HG02571 (cell line): Measurements from ENCODE around the gene PTTG1IP.
"Not testable (repeated sequence)": the region's sequence is repeated elsewhere in the genome, so short reads cannot be mapped to it uniquely, and the experiment has no call there.

ENCODE experiments used
- ATAC-seq: cut with Tn5 transposase; IDR thresholded peaks from one replicate; pipeline ENCODE4 v1.9.1; 2021; ENCODE audit warnings: mild to moderate bottlenecking, moderate library complexity; ENCODE audit not compliant: unreplicated experiment

The PTTG1IP gene

GRCh38 chr21:44846224-44846484 is 27.3 kb downstream of the PTTG1IP start:
- ATAC-seq, result no peak

GRCh38 chr21:44845418-44846223 is 27.9 kb downstream of the PTTG1IP start:
- no peak for ATAC-seq

- no peak for ATAC-seq
Measured at GRCh38 chr21:44844256-44844655, 29.2 kb downstream of the PTTG1IP start.

- no peak for ATAC-seq
Measured at GRCh38 chr21:44842721-44843445, 30.6 kb downstream of the PTTG1IP start.

GRCh38 chr21:44842087-44842486 is 31.4 kb downstream of the PTTG1IP start:
- no peak for ATAC-seq

- ATAC-seq, result no peak
Measured at GRCh38 chr21:44840771-44841170, 32.7 kb downstream of the PTTG1IP start.

GRCh38 chr21:44838951-44839350 is 34.5 kb downstream of the PTTG1IP start:
- ATAC-seq, result no peak

- no peak for ATAC-seq
Measured at GRCh38 chr21:44838039-44838895, 35.2 kb downstream of the PTTG1IP start.

GRCh38 chr21:44837537-44837936 is 36.0 kb downstream of the PTTG1IP start:
- no peak for ATAC-seq

GRCh38 chr21:44836666-44837471 is 36.6 kb downstream of the PTTG1IP start:
- ATAC-seq, result no peak

GRCh38 chr21:44836349-44836665 is 37.2 kb downstream of the PTTG1IP start:
- no peak for ATAC-seq

- ATAC-seq, result no peak
Measured at GRCh38 chr21:44835647-44835973, 37.9 kb downstream of the PTTG1IP start.

GRCh38 chr21:44834951-44835646 is 38.4 kb downstream of the PTTG1IP start:
- ATAC-seq, result no peak

GRCh38 chr21:44834231-44834950 is 39.1 kb downstream of the PTTG1IP start:
- no peak for ATAC-seq

GRCh38 chr21:44833663-44834062 is 39.8 kb downstream of the PTTG1IP start:
- ATAC-seq, result no peak

- ATAC-seq, result not testable (repeated sequence)
Measured at GRCh38 chr21:44832516-44833255, 40.8 kb downstream of the PTTG1IP start.

GRCh38 chr21:44831227-44831860 is 42.1 kb downstream of the PTTG1IP start:
- ATAC-seq, result no peak

- no peak for ATAC-seq
Measured at GRCh38 chr21:44829507-44830092, 43.9 kb downstream of the PTTG1IP start.
